ENCODE data around the gene PRDM11.
A peak's percentile ranks its signal among the peaks of the same experiment; 100 is the strongest.

PRDM11 gene

GRCh38 chr11:45142241-45143055 is 4.0 kb upstream of the PRDM11 start:
- peaks cover 70% of the 10 kb centered on the region for H3K27me3 ChIP-seq (ENCODE audit: insufficient read depth, low read length)

GRCh38 chr11:45143494-45143893 is 2.9 kb upstream of the PRDM11 start:
- Histone ChIP-seq H2AFZ (ENCODE audit: low read length, unreplicated experiment) (no peak overlapping the region), H3K27me3 (ENCODE audit: insufficient read depth, low read length) (peaks cover 60% of the 10 kb centered on the region)

More at GRCh38 chr11:45142241-45143055, 4.0 kb upstream of the PRDM11 start:
- H3K36me3 ChIP-seq (ENCODE audit: insufficient read depth, low read length) = no peaks in the 10 kb centered on the region
- H2AFZ ChIP-seq (ENCODE audit: low read length, unreplicated experiment) = no peak overlapping the region
- H3K79me2 ChIP-seq (ENCODE audit: control insufficient read depth, insufficient read depth, low read length, unreplicated experiment) = no peaks in the 10 kb centered on the region
- no peak overlapping the region for H3K27ac ChIP-seq (ENCODE audit: low read depth, low read length)
- H3K4me1 ChIP-seq (ENCODE audit: control insufficient read depth, insufficient read depth, low read length, unreplicated experiment) = peaks cover 4% of the 10 kb centered on the region
- no peak overlapping the region for H3K4me3 ChIP-seq (ENCODE audit: low read depth, low read length)

GRCh38 chr11:45144126-45145082 is 2.0 kb upstream of the PRDM11 start:
- Histone ChIP-seq H3K36me3 (ENCODE audit: insufficient read depth, low read length) (no peaks in the 10 kb centered on the region), H2AFZ (ENCODE audit: low read length, unreplicated experiment) (no peak overlapping the region), H3K4me3 (ENCODE audit: low read depth, low read length) (no peak overlapping the region), H3K27me3 (ENCODE audit: insufficient read depth, low read length) (peaks cover 53% of the 10 kb centered on the region), H3K27ac (ENCODE audit: low read depth, low read length) (no peak overlapping the region), H3K79me2 (ENCODE audit: control insufficient read depth, insufficient read depth, low read length, unreplicated experiment) (peaks cover 15% of the 10 kb centered on the region), H3K4me1 (ENCODE audit: control insufficient read depth, insufficient read depth, low read length, unreplicated experiment) (peaks cover 4% of the 10 kb centered on the region)

More at GRCh38 chr11:45143494-45143893, 2.9 kb upstream of the PRDM11 start:
- Histone ChIP-seq H3K4me1 (ENCODE audit: control insufficient read depth, insufficient read depth, low read length, unreplicated experiment) (peaks cover 4% of the 10 kb centered on the region), H3K4me3 (ENCODE audit: low read depth, low read length) (no peak overlapping the region), H3K27ac (ENCODE audit: low read depth, low read length) (no peak overlapping the region), H3K36me3 (ENCODE audit: insufficient read depth, low read length) (no peaks in the 10 kb centered on the region), H3K79me2 (ENCODE audit: control insufficient read depth, insufficient read depth, low read length, unreplicated experiment) (peaks cover 8% of the 10 kb centered on the region)

- H3K79me2 ChIP-seq (ENCODE audit: control insufficient read depth, insufficient read depth, low read length, unreplicated experiment) = peaks cover 20% of the 10 kb centered on the region
- no peak overlapping the region for H3K4me3 ChIP-seq (ENCODE audit: low read depth, low read length)
- H3K27ac ChIP-seq (ENCODE audit: low read depth, low read length) = no peak overlapping the region
- H3K4me1 ChIP-seq (ENCODE audit: control insufficient read depth, insufficient read depth, low read length, unreplicated experiment) = peaks cover 4% of the 10 kb centered on the region
- no peak overlapping the region for H2AFZ ChIP-seq (ENCODE audit: low read length, unreplicated experiment)
- H3K27me3 ChIP-seq (ENCODE audit: insufficient read depth, low read length) = peaks cover 47% of the 10 kb centered on the region
- H3K36me3 ChIP-seq (ENCODE audit: insufficient read depth, low read length) = no peaks in the 10 kb centered on the region
Measured at GRCh38 chr11:45145083-45145378, 1.4 kb upstream of the PRDM11 start.

GRCh38 chr11:45145379-45146071 is 914 bp upstream of the PRDM11 start:
- no peak overlapping the region for H3K27ac ChIP-seq (ENCODE audit: low read depth, low read length)

GRCh38 chr11:45147017-45147728 is 734 bp downstream of the PRDM11 start:
- H3K27ac ChIP-seq (ENCODE audit: low read depth, low read length) = peak overlapping the region; percentile 93
- H3K4me3 ChIP-seq (ENCODE audit: low read depth, low read length) = peak overlapping the region; percentile 95
- H3K79me2 ChIP-seq (ENCODE audit: control insufficient read depth, insufficient read depth, low read length, unreplicated experiment) = peaks cover 24% of the 10 kb centered on the region
- H2AFZ ChIP-seq (ENCODE audit: low read length, unreplicated experiment) = peak overlapping the region; percentile 88
- no peaks in the 10 kb centered on the region for H3K36me3 ChIP-seq (ENCODE audit: insufficient read depth, low read length)
- H3K27me3 ChIP-seq (ENCODE audit: insufficient read depth, low read length) = peaks cover 27% of the 10 kb centered on the region; the same call in 1 of the 2 replicates
- H3K4me1 ChIP-seq (ENCODE audit: control insufficient read depth, insufficient read depth, low read length, unreplicated experiment) = peaks cover 4% of the 10 kb centered on the region

More at GRCh38 chr11:45145379-45146071, 914 bp upstream of the PRDM11 start:
- H3K4me3 ChIP-seq (ENCODE audit: low read depth, low read length) = peak overlapping the region; percentile 95
- peaks cover 42% of the 10 kb centered on the region for H3K27me3 ChIP-seq (ENCODE audit: insufficient read depth, low read length)
- peaks cover 20% of the 10 kb centered on the region for H3K79me2 ChIP-seq (ENCODE audit: control insufficient read depth, insufficient read depth, low read length, unreplicated experiment)
- H3K4me1 ChIP-seq (ENCODE audit: control insufficient read depth, insufficient read depth, low read length, unreplicated experiment) = peaks cover 4% of the 10 kb centered on the region
- no peak overlapping the region for H2AFZ ChIP-seq (ENCODE audit: low read length, unreplicated experiment)
- H3K36me3 ChIP-seq (ENCODE audit: insufficient read depth, low read length) = no peaks in the 10 kb centered on the region

- H3K27ac ChIP-seq (ENCODE audit: low read depth, low read length) = no peak overlapping the region
- H3K4me3 ChIP-seq (ENCODE audit: low read depth, low read length) = peak overlapping the region; percentile 95
- H3K36me3 ChIP-seq (ENCODE audit: insufficient read depth, low read length) = no peaks in the 10 kb centered on the region
- H3K27me3 ChIP-seq (ENCODE audit: insufficient read depth, low read length) = peaks cover 20% of the 10 kb centered on the region; the same call in 1 of the 2 replicates
- H3K79me2 ChIP-seq (ENCODE audit: control insufficient read depth, insufficient read depth, low read length, unreplicated experiment) = peaks cover 24% of the 10 kb centered on the region
- H3K4me1 ChIP-seq (ENCODE audit: control insufficient read depth, insufficient read depth, low read length, unreplicated experiment) = peaks cover 4% of the 10 kb centered on the region
- H2AFZ ChIP-seq (ENCODE audit: low read length, unreplicated experiment) = no peak overlapping the region
Measured at GRCh38 chr11:45147891-45148675, 1.6 kb downstream of the PRDM11 start.

- Histone ChIP-seq H3K4me1 (ENCODE audit: control insufficient read depth, insufficient read depth, low read length, unreplicated experiment) (peaks cover 4% of the 10 kb centered on the region), H3K4me3 (ENCODE audit: low read depth, low read length) (no peak overlapping the region), H2AFZ (ENCODE audit: low read length, unreplicated experiment) (no peak overlapping the region), H3K79me2 (ENCODE audit: control insufficient read depth, insufficient read depth, low read length, unreplicated experiment) (peaks cover 24% of the 10 kb centered on the region), H3K27ac (ENCODE audit: low read depth, low read length) (no peak overlapping the region), H3K27me3 (ENCODE audit: insufficient read depth, low read length) (peaks cover 8% of the 10 kb centered on the region; the same call in 1 of the 2 replicates), H3K36me3 (ENCODE audit: insufficient read depth, low read length) (no peaks in the 10 kb centered on the region)
Measured at GRCh38 chr11:45149483-45150056, 3.1 kb downstream of the PRDM11 start.

- H3K4me3 ChIP-seq (ENCODE audit: low read depth, low read length) = no peak overlapping the region
- peaks cover 4% of the 10 kb centered on the region for H3K4me1 ChIP-seq (ENCODE audit: control insufficient read depth, insufficient read depth, low read length, unreplicated experiment)
- no peak overlapping the region for H2AFZ ChIP-seq (ENCODE audit: low read length, unreplicated experiment)
- H3K36me3 ChIP-seq (ENCODE audit: insufficient read depth, low read length) = no peaks in the 10 kb centered on the region
- H3K27me3 ChIP-seq (ENCODE audit: insufficient read depth, low read length) = peaks cover under 1% of the 10 kb centered on the region; the same call in 1 of the 2 replicates
- no peak overlapping the region for H3K27ac ChIP-seq (ENCODE audit: low read depth, low read length)
- H3K79me2 ChIP-seq (ENCODE audit: control insufficient read depth, insufficient read depth, low read length, unreplicated experiment) = peaks cover 24% of the 10 kb centered on the region
Measured at GRCh38 chr11:45150301-45150700, 3.9 kb downstream of the PRDM11 start.
